ENCODE data around the gene PCDHA6.
"Not testable (repeated sequence)": the region's sequence is repeated elsewhere in the genome, so short reads cannot be mapped to it uniquely, and the experiment has no call there.

The PCDHA6 gene, protein sequence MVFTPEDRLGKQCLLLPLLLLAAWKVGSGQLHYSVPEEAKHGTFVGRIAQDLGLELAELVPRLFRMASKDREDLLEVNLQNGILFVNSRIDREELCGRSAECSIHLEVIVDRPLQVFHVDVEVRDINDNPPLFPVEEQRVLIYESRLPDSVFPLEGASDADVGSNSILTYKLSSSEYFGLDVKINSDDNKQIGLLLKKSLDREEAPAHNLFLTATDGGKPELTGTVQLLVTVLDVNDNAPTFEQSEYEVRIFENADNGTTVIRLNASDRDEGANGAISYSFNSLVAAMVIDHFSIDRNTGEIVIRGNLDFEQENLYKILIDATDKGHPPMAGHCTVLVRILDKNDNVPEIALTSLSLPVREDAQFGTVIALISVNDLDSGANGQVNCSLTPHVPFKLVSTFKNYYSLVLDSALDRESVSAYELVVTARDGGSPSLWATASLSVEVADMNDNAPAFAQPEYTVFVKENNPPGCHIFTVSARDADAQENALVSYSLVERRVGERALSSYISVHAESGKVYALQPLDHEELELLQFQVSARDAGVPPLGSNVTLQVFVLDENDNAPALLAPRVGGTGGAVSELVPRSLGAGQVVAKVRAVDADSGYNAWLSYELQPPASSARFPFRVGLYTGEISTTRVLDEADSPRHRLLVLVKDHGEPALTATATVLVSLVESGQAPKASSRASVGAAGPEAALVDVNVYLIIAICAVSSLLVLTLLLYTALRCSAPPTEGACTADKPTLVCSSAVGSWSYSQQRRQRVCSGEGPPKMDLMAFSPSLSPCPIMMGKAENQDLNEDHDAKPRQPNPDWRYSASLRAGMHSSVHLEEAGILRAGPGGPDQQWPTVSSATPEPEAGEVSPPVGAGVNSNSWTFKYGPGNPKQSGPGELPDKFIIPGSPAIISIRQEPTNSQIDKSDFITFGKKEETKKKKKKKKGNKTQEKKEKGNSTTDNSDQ

DNA sequence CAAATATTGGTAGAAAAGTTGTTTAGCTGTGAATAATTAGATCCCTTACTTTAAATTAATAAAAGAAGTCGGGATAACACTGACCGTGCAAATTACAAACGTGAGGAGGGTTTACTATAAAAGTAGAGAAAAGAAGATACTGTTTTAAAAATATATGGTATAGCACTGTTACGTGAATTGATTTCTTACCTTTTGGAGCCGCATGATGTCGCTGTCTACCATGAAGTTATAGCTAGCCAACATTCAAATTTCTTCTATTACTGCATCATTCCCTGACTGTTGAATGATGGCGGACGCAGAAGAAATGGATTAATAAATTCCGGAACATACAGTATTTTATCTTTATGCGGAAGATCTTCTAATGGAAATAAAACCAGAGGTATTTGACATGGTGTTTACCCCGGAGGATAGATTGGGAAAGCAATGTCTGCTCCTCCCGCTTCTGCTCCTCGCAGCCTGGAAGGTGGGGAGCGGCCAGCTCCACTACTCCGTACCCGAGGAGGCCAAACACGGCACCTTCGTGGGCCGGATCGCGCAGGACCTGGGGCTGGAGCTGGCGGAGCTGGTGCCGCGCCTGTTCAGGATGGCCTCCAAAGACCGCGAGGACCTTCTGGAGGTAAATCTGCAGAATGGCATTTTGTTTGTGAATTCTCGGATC, at the start of gene PCDHA6:
TSS of gene PCDHA6 (plus strand) at position 257 of the 658 bp plus-strand sequence. CDS start at position 389, 132 bp downstream.
- no peaks in the 10 kb centered on the region for H3K4me1 ChIP-seq (ENCODE audit: control insufficient read depth in 1 of 2, insufficient read depth in 1 of 2, low read depth in 1 of 2, low read length in 1 of 2)
- TF ChIP-seq, protein P1, sequence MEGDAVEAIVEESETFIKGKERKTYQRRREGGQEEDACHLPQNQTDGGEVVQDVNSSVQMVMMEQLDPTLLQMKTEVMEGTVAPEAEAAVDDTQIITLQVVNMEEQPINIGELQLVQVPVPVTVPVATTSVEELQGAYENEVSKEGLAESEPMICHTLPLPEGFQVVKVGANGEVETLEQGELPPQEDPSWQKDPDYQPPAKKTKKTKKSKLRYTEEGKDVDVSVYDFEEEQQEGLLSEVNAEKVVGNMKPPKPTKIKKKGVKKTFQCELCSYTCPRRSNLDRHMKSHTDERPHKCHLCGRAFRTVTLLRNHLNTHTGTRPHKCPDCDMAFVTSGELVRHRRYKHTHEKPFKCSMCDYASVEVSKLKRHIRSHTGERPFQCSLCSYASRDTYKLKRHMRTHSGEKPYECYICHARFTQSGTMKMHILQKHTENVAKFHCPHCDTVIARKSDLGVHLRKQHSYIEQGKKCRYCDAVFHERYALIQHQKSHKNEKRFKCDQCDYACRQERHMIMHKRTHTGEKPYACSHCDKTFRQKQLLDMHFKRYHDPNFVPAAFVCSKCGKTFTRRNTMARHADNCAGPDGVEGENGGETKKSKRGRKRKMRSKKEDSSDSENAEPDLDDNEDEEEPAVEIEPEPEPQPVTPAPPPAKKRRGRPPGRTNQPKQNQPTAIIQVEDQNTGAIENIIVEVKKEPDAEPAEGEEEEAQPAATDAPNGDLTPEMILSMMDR (IDR thresholded peaks at IDR 0.05) = no peak
- peaks cover 29% of the 10 kb centered on the region for H3K27me3 ChIP-seq
- H3K36me3 ChIP-seq = no peaks in the 10 kb centered on the region
- no peak within 1 kb of the TSS for H3K27ac ChIP-seq
- H3K4me3 ChIP-seq (ENCODE audit: low read depth in 1 of 2, low read length in 1 of 2) = no peak within 1 kb of the TSS
- peaks cover 22% of the 10 kb centered on the region for H3K9me3 ChIP-seq

DNA sequence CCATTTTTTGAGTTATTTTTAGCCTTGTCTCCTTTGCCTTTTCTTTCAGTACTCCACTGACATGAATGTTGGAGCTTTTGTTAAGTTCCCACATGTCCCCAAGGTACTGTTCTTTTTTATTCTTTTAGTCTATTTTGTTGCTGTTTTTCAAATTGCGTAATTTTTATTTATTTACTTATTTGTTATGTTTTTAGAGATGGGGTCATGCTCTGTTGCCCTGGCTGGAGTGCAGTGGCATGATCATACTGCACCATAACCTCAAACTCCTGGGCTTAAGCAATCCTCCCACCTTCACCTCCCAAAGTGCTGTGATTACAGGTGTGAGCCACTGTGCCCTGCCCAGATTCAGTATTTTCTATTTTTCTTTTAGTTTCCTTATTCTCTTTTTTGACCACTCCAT, 47.2 kb upstream of the PCDHA6 start:
- Histone ChIP-seq H3K27ac (no peak overlapping the region), H3K9me3 (peaks cover 21% of the 10 kb centered on the region)

DNA sequence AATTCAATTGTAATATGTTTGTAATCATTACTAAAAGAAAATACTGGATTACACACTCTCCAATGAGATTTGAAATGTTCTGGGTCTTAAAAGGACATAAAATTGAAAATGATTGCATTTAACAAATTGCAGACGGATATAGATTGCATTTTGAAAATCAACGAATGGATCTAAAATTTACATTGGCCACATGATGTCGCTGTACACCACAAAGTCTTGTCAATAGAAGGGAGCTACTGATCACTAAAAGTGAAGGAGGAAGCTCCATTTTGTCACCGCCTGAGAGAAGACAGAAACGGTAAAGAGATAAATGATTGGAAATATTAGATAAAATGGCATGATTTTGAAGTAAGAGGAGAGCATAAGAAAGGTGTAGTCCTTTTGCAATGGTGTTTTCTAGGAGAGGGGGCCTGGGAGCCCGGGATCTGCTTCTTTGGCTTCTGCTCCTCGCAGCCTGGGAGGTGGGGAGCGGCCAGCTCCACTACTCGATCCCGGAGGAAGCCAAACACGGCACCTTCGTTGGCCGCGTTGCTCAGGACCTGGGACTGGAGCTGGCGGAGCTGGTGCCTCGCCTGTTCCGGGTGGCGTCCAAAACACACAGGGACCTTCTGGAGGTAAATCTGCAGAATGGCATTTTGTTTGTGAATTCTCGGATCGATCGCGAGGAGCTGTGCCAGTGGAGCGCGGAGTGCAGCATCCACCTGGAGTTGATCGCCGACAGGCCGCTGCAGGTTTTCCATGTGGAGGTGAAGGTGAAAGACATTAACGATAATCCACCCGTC, 41.7 kb upstream of the PCDHA6 start, which contains the start of gene PCDHA1:
TSS of gene PCDHA1 (plus strand) at position 236 of the 782 bp plus-strand sequence.
- Histone ChIP-seq H3K4me3 (ENCODE audit: low read depth in 1 of 2, low read length in 1 of 2) (no peak within 1 kb of the TSS), H3K9me3 (peaks cover 56% of the 10 kb centered on the region), H3K36me3 (no peaks in the 10 kb centered on the region), H3K27me3 (peaks cover 38% of the 10 kb centered on the region), H3K4me1 (ENCODE audit: control insufficient read depth in 1 of 2, insufficient read depth in 1 of 2, low read depth in 1 of 2, low read length in 1 of 2) (peaks cover 0 to 3% of the 10 kb centered on the region in 2 experiments), H3K27ac (no peak within 1 kb of the TSS)
- TF ChIP-seq, protein P1 (IDR thresholded peaks at IDR 0.05) = no peak

More for the DNA sequence above, 47.2 kb upstream of the PCDHA6 start:
- Histone ChIP-seq H3K36me3 (no peaks in the 10 kb centered on the region), H3K27me3 (no peaks in the 10 kb centered on the region), H3K4me1 (ENCODE audit: control insufficient read depth in 1 of 2, insufficient read depth in 1 of 2, low read depth in 1 of 2, low read length in 1 of 2) (no peaks in the 10 kb centered on the region), H3K4me3 (ENCODE audit: low read depth in 1 of 2, low read length in 1 of 2) (no peak overlapping the region)
- TF ChIP-seq, protein P1 (IDR thresholded peaks at IDR 0.05) = no peak

DNA sequence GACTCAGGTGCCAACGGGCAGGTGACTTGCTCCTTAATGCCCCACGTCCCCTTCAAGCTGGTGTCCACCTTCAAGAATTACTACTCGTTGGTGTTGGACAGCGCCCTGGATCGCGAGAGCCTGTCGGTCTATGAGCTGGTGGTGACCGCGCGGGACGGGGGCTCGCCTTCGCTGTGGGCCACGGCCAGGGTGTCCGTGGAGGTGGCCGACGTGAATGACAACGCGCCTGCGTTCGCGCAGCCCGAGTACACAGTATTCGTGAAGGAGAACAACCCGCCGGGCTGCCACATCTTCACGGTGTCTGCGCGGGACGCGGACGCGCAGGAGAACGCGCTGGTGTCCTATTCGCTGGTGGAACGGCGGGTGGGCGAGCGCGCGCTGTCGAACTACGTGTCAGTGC, 40.3 kb upstream of the PCDHA6 start:
- H3K4me3 ChIP-seq (ENCODE audit: low read depth in 1 of 2, low read length in 1 of 2); H3K27ac ChIP-seq; H3K36me3 ChIP-seq; H3K4me1 ChIP-seq (ENCODE audit: control insufficient read depth in 1 of 2, insufficient read depth in 1 of 2, low read depth in 1 of 2, low read length in 1 of 2): not testable (repeated sequence)
- H3K27me3 ChIP-seq = peaks cover 38% of the 10 kb centered on the region
- peaks cover 69% of the 10 kb centered on the region for H3K9me3 ChIP-seq

DNA sequence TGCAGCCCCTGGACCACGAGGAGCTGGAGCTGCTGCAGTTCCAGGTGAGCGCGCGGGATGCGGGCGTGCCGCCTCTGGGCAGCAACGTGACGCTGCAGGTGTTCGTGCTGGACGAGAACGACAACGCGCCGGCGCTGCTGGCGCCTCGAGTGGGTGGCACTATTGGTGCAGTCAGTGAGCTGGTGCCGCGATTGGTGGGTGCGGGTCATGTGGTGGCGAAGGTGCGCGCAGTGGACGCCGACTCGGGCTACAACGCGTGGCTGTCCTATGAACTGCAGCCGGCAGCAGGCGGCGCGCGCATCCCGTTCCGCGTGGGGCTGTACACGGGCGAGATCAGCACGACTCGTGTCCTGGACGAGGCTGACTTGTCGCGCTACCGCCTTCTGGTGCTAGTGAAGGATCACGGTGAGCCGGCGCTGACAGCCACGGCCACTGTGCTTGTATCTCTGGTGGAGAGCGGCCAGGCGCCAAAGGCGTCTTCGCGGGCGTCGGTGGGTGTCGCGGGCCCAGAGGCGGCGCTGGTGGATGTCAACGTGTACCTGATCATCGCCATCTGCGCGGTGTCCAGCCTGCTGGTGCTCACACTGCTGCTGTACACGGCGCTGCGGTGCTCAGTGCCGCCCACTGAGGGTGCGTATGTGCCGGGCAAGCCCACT, 39.8 kb upstream of the PCDHA6 start:
- Histone ChIP-seq H3K27me3 (peaks cover 38% of the 10 kb centered on the region), H3K9me3 (peaks cover 73% of the 10 kb centered on the region)
- H3K36me3 ChIP-seq; H3K27ac ChIP-seq; H3K4me1 ChIP-seq (ENCODE audit: control insufficient read depth in 1 of 2, insufficient read depth in 1 of 2, low read depth in 1 of 2, low read length in 1 of 2); H3K4me3 ChIP-seq (ENCODE audit: low read depth in 1 of 2, low read length in 1 of 2): not testable (repeated sequence)
